H1 (cell line): ENCODE measurements around the gene SHC3. TPM values are rescaled to one million over a fixed set of nuclear protein-coding genes. Genes with fewer than 3 reads are reported as not detected.

Experiments used
- CTCF ChIA-PET: fragments of 300-600 bp; sonication (Branson Sonifier 250); formaldehyde crosslinking; loops from one replicate; lab custom pipeline; 2021; ENCODE audit not compliant: partially characterized antibody; lab: Charles Lee
- POLR2A ChIA-PET: fragments of 300-600 bp; sonication (Branson Sonifier 250); formaldehyde crosslinking; loops from one replicate; lab custom pipeline; 2021; ENCODE audit warnings: inconsistent platforms; ENCODE audit not compliant: partially characterized antibody; lab: Charles Lee
- DNase-seq, 2 experiments: peaks; one replicate each; pipeline versions ENCODE4 v3.0.0 to v3.0.0-alpha.2; 2010 to 2022; ENCODE audit warnings: low spot score in 2 of 2, low read depth in 1 of 2, mixed read lengths in 1 of 2
- FAIRE-seq: peaks from 2 replicates; lab custom pipeline; 2011; peaks lifted over from hg19 to GRCh38; lab: Jason Lieb, UNC
- H2AFZ ChIP-seq: 2 replicates; pipeline ENCODE4 v1.8.1; 2012; ENCODE audit warnings: low read length, inconsistent platforms
- H2AK5ac ChIP-seq: 2 replicates; pipeline ENCODE4 v1.6.1; 2013; ENCODE audit warnings: low read depth, low read length
- H2BK120ac ChIP-seq: replicated peaks from 2 replicates; pipeline ENCODE3; 2013; ENCODE audit warnings: low read depth, low read length, inconsistent platforms
- H2BK12ac ChIP-seq: 2 replicates; pipeline ENCODE4 v1.6.1; 2013; ENCODE audit warnings: low read depth, low read length
- H2BK15ac ChIP-seq: 2 replicates; pipeline ENCODE4 v1.6.1; 2013; ENCODE audit warnings: low read length
- H2BK20ac ChIP-seq: 2 replicates; pipeline ENCODE4 v1.6.1; 2013; ENCODE audit warnings: low read length
- H2BK5ac ChIP-seq: 2 replicates; pipeline ENCODE4 v1.6.1; 2013; ENCODE audit warnings: low read depth, low read length
- H3K14ac ChIP-seq: 2 replicates; pipeline ENCODE4 v1.6.1; 2013; ENCODE audit warnings: inconsistent platforms; ENCODE audit not compliant: insufficient read length
- H3K18ac ChIP-seq: 2 replicates; pipeline ENCODE4 v1.6.1; 2013; ENCODE audit warnings: low read length; ENCODE audit errors: extremely low read depth
- H3K23ac ChIP-seq: 2 replicates; pipeline ENCODE4 v1.6.1; 2013; ENCODE audit warnings: inconsistent platforms; ENCODE audit not compliant: insufficient read length
- H3K23me2 ChIP-seq: 2 replicates; pipeline ENCODE4 v1.6.1; 2013; ENCODE audit warnings: low read depth, low read length
- H3K27ac ChIP-seq: 2 replicates; pipeline ENCODE4 v1.6.1; 2011; ENCODE audit warnings: low read depth, low read length, inconsistent platforms
- H3K27me3 ChIP-seq, 4 experiments: replicated peaks in 1 of 4; 1 replicate in 1 of 4; 2 replicates in 3 of 4; pipeline versions ENCODE4 v1.6.1 to v1.8.1; 2011 to 2013; ENCODE audit warnings: low read length in 3 of 4, mild to moderate bottlenecking in 3 of 4, inconsistent platforms in 2 of 4, mixed read lengths in 2 of 4, moderate library complexity in 1 of 4; ENCODE audit not compliant: control insufficient read depth in 3 of 4, insufficient read depth in 3 of 4; ENCODE audit errors: extremely low read depth in 1 of 4
- H3K36me3 ChIP-seq, 4 experiments: 2 replicates each; pipeline versions ENCODE4 v1.6.1 to v1.8.1; 2011 to 2013; ENCODE audit warnings: mild to moderate bottlenecking in 4 of 4, low read length in 3 of 4, moderate library complexity in 2 of 4, control low read depth in 1 of 4, inconsistent platforms in 1 of 4; ENCODE audit not compliant: insufficient read depth in 4 of 4, control insufficient read depth in 2 of 4
- H3K4ac ChIP-seq: replicated peaks from 2 replicates; pipeline ENCODE3; 2013; ENCODE audit warnings: low read length, low read depth, mixed read lengths, inconsistent platforms; ENCODE audit not compliant: insufficient read length
- H3K4me1 ChIP-seq, 4 experiments: replicated peaks in 1 of 4; 1 replicate in 1 of 4; 2 replicates in 3 of 4; pipeline versions ENCODE4 v1.6.1 to v1.8.1; 2011 to 2013; ENCODE audit warnings: low read length in 3 of 4, inconsistent platforms in 2 of 4, mixed read lengths in 1 of 4; ENCODE audit not compliant: insufficient read depth in 4 of 4, control insufficient read depth in 3 of 4
- H3K4me2 ChIP-seq, 2 experiments: 2 replicates each; pipeline versions ENCODE4 v1.6.1 to v1.8.1; 2011 to 2013; ENCODE audit warnings: low read depth in 2 of 2, low read length in 2 of 2, control low read depth in 1 of 2, inconsistent platforms in 1 of 2, mild to moderate bottlenecking in 1 of 2; ENCODE audit not compliant: insufficient read depth in 1 of 2
- H3K4me3 ChIP-seq, 4 experiments: fragments of 200-600, 300-600 bp in 1 of 4; sonication (generic), shearing (Covaris generic), sonication (Bioruptor Twin) in 1 of 4; 2 replicates each; pipeline versions ENCODE4 v1.5.1 to v1.8.1; 2011 to 2016; ENCODE audit warnings: low read length in 4 of 4, low read depth in 3 of 4, control low read depth in 2 of 4, inconsistent platforms in 2 of 4, mild to moderate bottlenecking in 2 of 4, mixed read lengths in 1 of 4, moderate library complexity in 1 of 4; ENCODE audit not compliant: insufficient read depth in 2 of 4; ENCODE audit errors: extremely low read depth in 1 of 4
- H3K56ac ChIP-seq: replicated peaks from 2 replicates; pipeline ENCODE3; 2013; ENCODE audit warnings: low read depth, mild to moderate bottlenecking, mixed read lengths, low read length, inconsistent platforms; ENCODE audit not compliant: insufficient read length
- H3K79me1 ChIP-seq: 2 replicates; pipeline ENCODE4 v1.6.1; 2013; ENCODE audit warnings: low read depth, low read length, control low read depth
- H3K79me2 ChIP-seq, 2 experiments: 2 replicates each; pipeline versions ENCODE4 v1.6.1 to v1.8.1; 2012 to 2013; ENCODE audit warnings: low read length in 2 of 2, mild to moderate bottlenecking in 2 of 2, inconsistent platforms in 1 of 2; ENCODE audit not compliant: insufficient read depth in 2 of 2, control insufficient read depth in 1 of 2
- H3K9ac ChIP-seq, 4 experiments: replicated peaks in 1 of 4; 1 replicate in 1 of 4; 2 replicates in 3 of 4; pipeline versions ENCODE4 v1.6.1 to v1.8.1; 2011 to 2013; ENCODE audit warnings: low read depth in 3 of 4, low read length in 3 of 4, control low read depth in 2 of 4, mild to moderate bottlenecking in 2 of 4, moderate library complexity in 2 of 4, inconsistent platforms in 1 of 4; ENCODE audit errors: extremely low read depth in 1 of 4
- H3K9me3 ChIP-seq, 2 experiments: 2 replicates each; pipeline versions ENCODE4 v1.6.1 to v1.8.1; 2012 to 2013; ENCODE audit warnings: mild to moderate bottlenecking in 2 of 2, moderate library complexity in 2 of 2, control low read depth in 1 of 2, inconsistent platforms in 1 of 2, low read depth in 1 of 2, low read length in 1 of 2, mixed read lengths in 1 of 2; ENCODE audit not compliant: insufficient read depth in 2 of 2
- H4K20me1 ChIP-seq, 2 experiments: replicated peaks in 1 of 2; 2 replicates each; pipeline versions ENCODE3 to v1.8.1; 2011 to 2013; ENCODE audit warnings: inconsistent platforms in 2 of 2, low read length in 2 of 2, mild to moderate bottlenecking in 1 of 2; ENCODE audit not compliant: insufficient read depth in 2 of 2, control insufficient read depth in 1 of 2
- H4K5ac ChIP-seq: 2 replicates; pipeline ENCODE4 v1.6.1; 2013; ENCODE audit warnings: low read length, low read depth, mixed read lengths, inconsistent platforms; ENCODE audit not compliant: insufficient read length
- H4K8ac ChIP-seq: 2 replicates; pipeline ENCODE4 v1.8.0; 2013; ENCODE audit warnings: mild to moderate bottlenecking, moderate library complexity, low read length, inconsistent platforms; ENCODE audit not compliant: insufficient read depth; ENCODE audit errors: extremely low read depth
- H4K91ac ChIP-seq: replicated peaks from 2 replicates; pipeline ENCODE3; 2013; ENCODE audit warnings: low read length, mixed read lengths, inconsistent platforms; ENCODE audit not compliant: insufficient read length
- CTCF ChIP-seq, 3 experiments: IDR thresholded peaks; 1 replicate in 2 of 3; 2 replicates in 1 of 3; pipeline versions ENCODE4 v1.5.1 to v1.6.1; 2011; ENCODE audit warnings: low read length in 3 of 3, mild to moderate bottlenecking in 3 of 3, inconsistent platforms in 2 of 3, low read depth in 1 of 3, moderate library complexity in 1 of 3; ENCODE audit not compliant: insufficient read depth in 1 of 3; ENCODE audit errors: control extremely low read depth in 1 of 3
- JUN ChIP-seq: IDR thresholded peaks from 2 replicates; pipeline ENCODE4 v1.6.1; 2011; ENCODE audit warnings: low read depth, mild to moderate bottlenecking, improper control_type of control experiment, low read length
- RAD21 ChIP-seq, 2 experiments: IDR thresholded peaks in 1 of 2; conservative IDR thresholded peaks in 1 of 2; 2 replicates each; pipeline ENCODE4 v1.6.1; 2011; ENCODE audit warnings: low read depth in 2 of 2, low read length in 2 of 2, improper control_type of control experiment in 1 of 2, inconsistent platforms in 1 of 2, mild to moderate bottlenecking in 1 of 2, moderate library complexity in 1 of 2
- SRF ChIP-seq: IDR thresholded peaks from 2 replicates; pipeline ENCODE4 v1.6.1; 2011; ENCODE audit warnings: mild to moderate bottlenecking, low read depth, low read length, moderate library complexity
- WGBS, 2 experiments: shearing (Covaris generic) in 1 of 2; methylation state at CpG; one replicate each; pipeline versions ENCODE4 v1.1.6 to v1.1.7; 2013 to 2015; ENCODE audit warnings: low lambda C conversion rate in 2 of 2, mixed read lengths in 2 of 2, inconsistent platforms in 1 of 2, low coverage in 1 of 2, missing lambda C conversion rate in 1 of 2; ENCODE audit not compliant: insufficient replicate concordance in 2 of 2, insufficient coverage in 1 of 2, insufficient read length in 1 of 2; ENCODE audit errors: extremely low coverage in 1 of 2, missing lambda C conversion rate in 1 of 2; 5-methylcytosine and 5-hydroxymethylcytosine counted together
- polyA plus RNA-seq, 7 experiments: library from polyadenylated mRNA; depleted of rRNA in 3 of 7; stranded (reverse) in 5 of 7; unstranded in 2 of 7; fragments of >200 nt in 5 of 7; fragments of 200-250 nt in 2 of 7; gene quantifications; 1 replicate in 5 of 7; 2 replicates in 1 of 7; 4 replicates in 1 of 7; pipeline versions ENCODE4 v1.2.1 to v1.2.3, GENCODE V29; 2011 to 2013; ENCODE audit warnings: missing spikeins in 2 of 7, mixed read lengths in 2 of 7
- total RNA-seq: library from RNA; stranded (reverse); fragmentation: NEBNext Ultra II Directional; extraction: Animal tissue kit (Norgen Biotek cat#: 25700); gene quantifications from 2 replicates; pipeline ENCODE4 v1.2.1, GENCODE V29; 2021

The SHC3 gene
- total and polyA plus RNA-seq, 2 of the 8 experiments (the other 6 are each of a cell fraction or from before 2014, with no cell fraction given), result 1.4 to 7.1 TPM

- FAIRE-seq, result no peak
- H4K91ac ChIP-seq, result no peak overlapping the region
- H4K5ac ChIP-seq, result no peak overlapping the region
- no peak overlapping the region for H3K4ac ChIP-seq
- H2BK12ac ChIP-seq, result 0 out of 2 replicates have a peak overlapping the region, but pooled peaks have one; percentile 12
- no peak overlapping the region for H3K27ac ChIP-seq
- H3K56ac ChIP-seq, result no peak overlapping the region
- no peak overlapping the region for H3K23ac ChIP-seq
- peaks cover 0 to 18% (median 10%) of the 10 kb centered on the region in 4 experiments; a peak in 5 of 7 replicates for H3K27me3 ChIP-seq
- H2AK5ac ChIP-seq, result no peak overlapping the region
- WGBS, 2 experiments, result 73% methylated on average over 3 of the region's 3 CpGs; no CpG with 5 or more reads in 1 of the 2 experiments
- no peaks in the 10 kb centered on the region for H3K79me2 ChIP-seq
- H4K8ac ChIP-seq, result no peak overlapping the region
- no peak overlapping the region for H3K14ac ChIP-seq
- H2AFZ ChIP-seq, result no peak overlapping the region
- H3K9ac ChIP-seq, result no peak overlapping the region
- TF ChIP-seq RAD21 (IDR thresholded peaks at IDR 0.05 in 1 of 2, conservative IDR thresholded peaks at IDR 0.05 in 1 of 2; ENCODE audit: low read depth in 2 of 2, low read length in 2 of 2), result peak; percentile 22 to 32; a peak in 3 of 4 replicates
- peak in 2 of 3 experiments; percentile 10 to 13; a peak in 2 of 4 replicates for TF ChIP-seq CTCF (IDR thresholded peaks at IDR 0.05; ENCODE audit: control extremely low read depth in 1 of 3, insufficient read depth in 1 of 3, low read depth in 1 of 3, low read length in 3 of 3)
- no peak for TF ChIP-seq SRF
- no peak for TF ChIP-seq JUN
- TF ChIP-seq, all 59 proteins: peak for 2
- Histone ChIP-seq H3K4me3 (no peak overlapping the region), H3K18ac (no peak overlapping the region), H3K36me3 (no peaks in the 10 kb centered on the region), H2BK5ac (no peak overlapping the region), H3K23me2 (peaks cover 9% of the 10 kb centered on the region), H2BK15ac (no peak overlapping the region), H2BK20ac (no peak overlapping the region), H3K9me3 (no peaks in the 10 kb centered on the region), H3K4me1 (peaks cover 2 to 13% (median 5%) of the 10 kb centered on the region in 4 experiments; a peak in 6 of 7 replicates), H3K79me1 (no peaks in the 10 kb centered on the region), H4K20me1 (no peaks in the 10 kb centered on the region), H2BK120ac (no peak overlapping the region), H3K4me2 (no peak overlapping the region)
- DNase-seq, result no peak
- POLR2A ChIA-PET, result no interaction called here
- CTCF ChIA-PET, result interaction anchor here (0.9 to 1.3 kb wide), 3 partner anchors 12 to 95 kb away, joined by 3 to 4 read pairs (median 4); no protein-coding TSS in a partner anchor
Observed at GRCh38 chr9:89183146-89183545, 4.5 kb upstream of the SHC3 start.
